Stimulated activated CD4-positive, alpha-beta T cell treated with anti-CD3 and anti-CD28 coated beads, Interleukin-15, amount 100 ng/mL, for 1 hour (primary cell): ENCODE results near the gene SMARCA4.
"Not testable (repeated sequence)": the region's sequence is repeated elsewhere in the genome, so short reads cannot be mapped to it uniquely, and the experiment has no call there.

Source experiments
- DNase-seq, 2 donors: peaks; one replicate each; pipeline ENCODE4 v3.0.0-alpha.2; 2020; ENCODE audit warnings: low read depth in 1 of 2, low spot score in 1 of 2

Gene SMARCA4

GRCh38 chr19:10976131-10976892 is 15.5 kb downstream of the SMARCA4 start:
- no peak for DNase-seq

GRCh38 chr19:10977742-10978092 is 16.9 kb downstream of the SMARCA4 start:
- DNase-seq: no peak

GRCh38 chr19:10979951-10980381 is 19.1 kb downstream of the SMARCA4 start:
- DNase-seq: no peak

- DNase-seq: no peak
Measured at GRCh38 chr19:10981252-10981895, 20.5 kb downstream of the SMARCA4 start.

GRCh38 chr19:10983026-10983425 is 22.2 kb downstream of the SMARCA4 start:
- DNase-seq: no peak

GRCh38 chr19:10984166-10984735 is 23.4 kb downstream of the SMARCA4 start:
- no peak for DNase-seq

GRCh38 chr19:10985502-10985901 is 24.7 kb downstream of the SMARCA4 start:
- no peak for DNase-seq

- DNase-seq: no peak
Measured at GRCh38 chr19:10986301-10987127, 25.7 kb downstream of the SMARCA4 start.

- DNase-seq: no peak
Measured at GRCh38 chr19:10987571-10988297, 26.9 kb downstream of the SMARCA4 start.

- DNase-seq: no peak
Measured at GRCh38 chr19:10988380-10988779, 27.6 kb downstream of the SMARCA4 start.

- no peak for DNase-seq
Measured at GRCh38 chr19:10988921-10989320, 28.1 kb downstream of the SMARCA4 start.

- DNase-seq: no peak
Measured at GRCh38 chr19:10991076-10991475, 30.2 kb downstream of the SMARCA4 start.

- no peak for DNase-seq
Measured at GRCh38 chr19:10991521-10992081, 30.8 kb downstream of the SMARCA4 start.

GRCh38 chr19:10992174-10992573 is 31.3 kb downstream of the SMARCA4 start:
- DNase-seq: not testable (repeated sequence)

GRCh38 chr19:10995926-10996600 is 35.2 kb downstream of the SMARCA4 start:
- no peak for DNase-seq

- DNase-seq: no peak
Measured at GRCh38 chr19:10998045-10998533, 37.3 kb downstream of the SMARCA4 start.

GRCh38 chr19:10998666-10999065 is 37.8 kb downstream of the SMARCA4 start:
- no peak for DNase-seq

GRCh38 chr19:11005521-11005920 is 44.7 kb downstream of the SMARCA4 start:
- DNase-seq: no peak

GRCh38 chr19:11007385-11007784 is 46.6 kb downstream of the SMARCA4 start:
- DNase-seq: no peak
